Vagina (tissue), 2 donors: Measurements from ENCODE around the gene COX10. TPM values are rescaled to one million over a fixed set of nuclear protein-coding genes. Genes with fewer than 3 reads are reported as not detected.
"Not testable (repeated sequence)": the region's sequence is repeated elsewhere in the genome, so short reads cannot be mapped to it uniquely, and the experiment has no call there.

Source experiments
- DNase-seq, 2 donors: peaks; one replicate each; pipeline ENCODE4 v3.0.0-alpha.2; 2017; ENCODE audit errors: extremely low spot score in 2 of 2
- H3K27ac ChIP-seq: fragments of 200-600 bp; sonication (generic); one replicate; pipeline ENCODE4 v1.5.1; 2019
- H3K27me3 ChIP-seq: fragments of 200-600 bp; sonication (generic); one replicate; pipeline ENCODE4 v1.5.1; 2019
- H3K36me3 ChIP-seq, 2 donors: fragments of 200-600 bp; sonication (generic); one replicate each; pipeline ENCODE4 v1.5.1; 2017 to 2019
- H3K4me1 ChIP-seq: fragments of 200-600 bp; sonication (generic); one replicate; pipeline ENCODE4 v1.5.1; 2019
- H3K4me3 ChIP-seq, 2 donors: fragments of 200-600 bp; sonication (generic); 1 replicate in 1 of 2; 2 replicates in 1 of 2; pipeline ENCODE4 v1.5.1; 2016 to 2019
- H3K9me3 ChIP-seq: fragments of 200-600 bp; sonication (generic); one replicate; pipeline ENCODE4 v1.5.1; 2019
- CTCF ChIP-seq, 3 experiments: fragments of 450-650 bp in 2 of 3; fragments of 200-600 bp in 1 of 3; sonication (generic) in 1 of 3; IDR thresholded peaks; one replicate each; pipeline ENCODE4 v1.5.1; 2017 to 2019; ENCODE audit warnings: antibody characterized with exemption in 3 of 3, mild to moderate bottlenecking in 2 of 3, moderate library complexity in 2 of 3
- POLR2A ChIP-seq, 2 donors: fragments of 450-650 bp; IDR thresholded peaks; one replicate each; pipeline ENCODE4 v1.6.1; 2017; ENCODE audit warnings: antibody characterized with exemption in 2 of 2, mild to moderate bottlenecking in 2 of 2, moderate library complexity in 2 of 2
- POLR2AphosphoS5 ChIP-seq, 2 donors: sonication (generic); formaldehyde crosslinking; IDR thresholded peaks; one replicate each; pipeline ENCODE4 v1.9.0; 2017; ENCODE audit warnings: antibody characterized with exemption in 2 of 2, mild to moderate bottlenecking in 2 of 2, low read depth in 1 of 2; ENCODE audit not compliant: insufficient read depth in 1 of 2
- intact Hi-C: fragments of 100-400 bp; cut with DNase I; formaldehyde crosslinking; loops from one replicate; pipeline ENCODE4 v1.15.1; 2023
- total RNA-seq: library from RNA; depleted of rRNA; stranded (reverse); fragments of >200 nt; gene quantifications from one replicate; pipeline ENCODE4 v1.2.3, GENCODE V29; 2016

The COX10 gene
- total RNA-seq, 1 donor from 2014 or later: 27.5 TPM

- intact Hi-C loops: no loop called here
- Histone ChIP-seq H3K4me3 (no peak overlapping the region), H3K4me1 (no peaks in the 10 kb centered on the region), H3K36me3 (no peaks in the 10 kb centered on the region), H3K27ac (no peak overlapping the region), H3K9me3 (peaks cover 3% of the 10 kb centered on the region), H3K27me3 (no peaks in the 10 kb centered on the region)
- TF ChIP-seq CTCF (IDR thresholded peaks at IDR 0.05) (no peak), POLR2A (IDR thresholded peaks at IDR 0.05) (no peak), POLR2AphosphoS5 (IDR thresholded peaks at IDR 0.05; ENCODE audit: insufficient read depth in 1 of 2, low read depth in 1 of 2) (no peak)
- no peak for DNase-seq
These were observed 96.3 kb downstream of the COX10 start for GRCh38 chr17:14165616-14166015.

GRCh38 chr17:14167831-14168230 lies 98.5 kb downstream of the COX10 start:
- H3K4me3 ChIP-seq, H3K4me1 ChIP-seq, H3K27me3 ChIP-seq, H3K27ac ChIP-seq, H3K9me3 ChIP-seq, H3K36me3 ChIP-seq, DNase-seq, intact Hi-C loops: not testable (repeated sequence)

GRCh38 chr17:14168582-14168981 lies 99.3 kb downstream of the COX10 start:
- Histone ChIP-seq H3K27me3 (no peaks in the 10 kb centered on the region), H3K4me1 (no peaks in the 10 kb centered on the region), H3K9me3 (peaks cover 3% of the 10 kb centered on the region), H3K4me3 (no peak overlapping the region), H3K27ac (no peak overlapping the region), H3K36me3 (no peaks in the 10 kb centered on the region)
- DNase-seq: no peak
- no peak for TF ChIP-seq POLR2A (IDR thresholded peaks at IDR 0.05)
- no peak for TF ChIP-seq POLR2AphosphoS5 (IDR thresholded peaks at IDR 0.05; ENCODE audit: insufficient read depth in 1 of 2, low read depth in 1 of 2)
- TF ChIP-seq CTCF (IDR thresholded peaks at IDR 0.05): no peak
- intact Hi-C loops: no loop called here

GRCh38 chr17:14169287-14169686 lies 100.0 kb downstream of the COX10 start:
- no peaks in the 10 kb centered on the region for H3K36me3 ChIP-seq
- peaks cover 3% of the 10 kb centered on the region for H3K9me3 ChIP-seq
- H3K27me3 ChIP-seq: no peaks in the 10 kb centered on the region
- intact Hi-C loops: no loop called here
- H3K4me1 ChIP-seq: no peaks in the 10 kb centered on the region
- no peak overlapping the region for H3K27ac ChIP-seq
- TF ChIP-seq POLR2AphosphoS5 (IDR thresholded peaks at IDR 0.05; ENCODE audit: insufficient read depth in 1 of 2, low read depth in 1 of 2) (no peak), CTCF (IDR thresholded peaks at IDR 0.05) (no peak), POLR2A (IDR thresholded peaks at IDR 0.05) (no peak)
- no peak overlapping the region for H3K4me3 ChIP-seq
- DNase-seq: no peak

- TF ChIP-seq CTCF (IDR thresholded peaks at IDR 0.05) (no peak), POLR2A (IDR thresholded peaks at IDR 0.05) (no peak), POLR2AphosphoS5 (IDR thresholded peaks at IDR 0.05; ENCODE audit: insufficient read depth in 1 of 2, low read depth in 1 of 2) (no peak)
- intact Hi-C loops: no loop called here
These were observed 100.6 kb downstream of the COX10 start for GRCh38 chr17:14169901-14170300.

GRCh38 chr17:14176989-14177388 lies 107.7 kb downstream of the COX10 start:
- H3K27ac ChIP-seq, H3K4me3 ChIP-seq, H3K36me3 ChIP-seq, intact Hi-C loops, H3K27me3 ChIP-seq, DNase-seq, H3K9me3 ChIP-seq, H3K4me1 ChIP-seq: not testable (repeated sequence)

More at GRCh38 chr17:14169901-14170300, 100.6 kb downstream of the COX10 start:
- no peak for DNase-seq
- no peaks in the 10 kb centered on the region for H3K27me3 ChIP-seq
- H3K4me1 ChIP-seq: no peaks in the 10 kb centered on the region
- H3K27ac ChIP-seq: no peak overlapping the region
- no peak overlapping the region for H3K4me3 ChIP-seq
- peaks cover 3% of the 10 kb centered on the region for H3K9me3 ChIP-seq
- no peaks in the 10 kb centered on the region for H3K36me3 ChIP-seq

- intact Hi-C loops, H3K27me3 ChIP-seq, H3K9me3 ChIP-seq, H3K4me3 ChIP-seq, H3K4me1 ChIP-seq, DNase-seq, H3K27ac ChIP-seq, H3K36me3 ChIP-seq: not testable (repeated sequence)
These were observed 108.5 kb downstream of the COX10 start for GRCh38 chr17:14177801-14178200.

GRCh38 chr17:14179951-14180350 lies 110.6 kb downstream of the COX10 start:
- H3K36me3 ChIP-seq, H3K4me3 ChIP-seq, intact Hi-C loops, H3K27ac ChIP-seq, H3K27me3 ChIP-seq, DNase-seq, H3K9me3 ChIP-seq, H3K4me1 ChIP-seq: not testable (repeated sequence)

- H3K36me3 ChIP-seq, DNase-seq, H3K4me3 ChIP-seq, H3K9me3 ChIP-seq, H3K27ac ChIP-seq, intact Hi-C loops, H3K27me3 ChIP-seq, H3K4me1 ChIP-seq: not testable (repeated sequence)
These were observed 112.8 kb downstream of the COX10 start for GRCh38 chr17:14182084-14182483.
